ENCODE measurements around the gene MARCHF9.

- TF ChIP-seq CTCF (IDR thresholded peaks at IDR 0.05) (no peak), ZFX (IDR thresholded peaks at IDR 0.05; ENCODE audit: borderline replicate concordance) (no peak)
Measured at GRCh38 chr12:57793920-57794319, 39.0 kb downstream of the MARCHF9 start.
